HG02973 (cell line): ENCODE data around the gene C1orf159.
"Not testable (repeated sequence)": the region's sequence is repeated elsewhere in the genome, so short reads cannot be mapped to it uniquely, and the experiment has no call there.

ENCODE experiments used
- ATAC-seq: cut with Tn5 transposase; IDR thresholded peaks from one replicate; pipeline ENCODE4 v1.9.1; 2021; ENCODE audit warnings: moderate library complexity; ENCODE audit not compliant: unreplicated experiment

The C1orf159 gene

GRCh38 chr1:1115786-1116700 lies at the start of gene C1orf159:
TSS of gene C1orf159 (minus strand) at chr1:1116089. CDS start at chr1:1091543, 24,546 bp downstream.
- ATAC-seq = peak; percentile 90

DNA sequence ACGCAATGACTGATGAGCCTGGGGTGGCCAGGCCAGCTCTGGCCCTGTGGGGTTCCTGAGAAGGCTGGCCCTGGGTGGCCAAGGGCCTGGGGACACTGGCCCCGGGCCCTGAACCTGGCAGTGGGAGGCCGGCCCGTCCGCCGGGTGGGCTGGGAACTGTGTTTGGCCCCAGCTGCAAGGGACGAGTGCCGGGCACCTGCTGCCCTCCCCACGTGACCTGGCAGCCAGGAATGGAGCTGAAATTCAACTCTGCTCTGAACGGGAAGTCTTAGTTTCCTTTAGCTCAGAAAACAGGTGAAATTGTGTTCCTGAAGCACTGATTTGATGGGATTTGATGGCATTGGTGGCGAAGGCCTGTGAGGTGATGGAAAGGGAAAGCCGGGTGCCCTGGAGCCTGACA lies 49.6 kb upstream of the C1orf159 start:
- no peak for ATAC-seq

DNA sequence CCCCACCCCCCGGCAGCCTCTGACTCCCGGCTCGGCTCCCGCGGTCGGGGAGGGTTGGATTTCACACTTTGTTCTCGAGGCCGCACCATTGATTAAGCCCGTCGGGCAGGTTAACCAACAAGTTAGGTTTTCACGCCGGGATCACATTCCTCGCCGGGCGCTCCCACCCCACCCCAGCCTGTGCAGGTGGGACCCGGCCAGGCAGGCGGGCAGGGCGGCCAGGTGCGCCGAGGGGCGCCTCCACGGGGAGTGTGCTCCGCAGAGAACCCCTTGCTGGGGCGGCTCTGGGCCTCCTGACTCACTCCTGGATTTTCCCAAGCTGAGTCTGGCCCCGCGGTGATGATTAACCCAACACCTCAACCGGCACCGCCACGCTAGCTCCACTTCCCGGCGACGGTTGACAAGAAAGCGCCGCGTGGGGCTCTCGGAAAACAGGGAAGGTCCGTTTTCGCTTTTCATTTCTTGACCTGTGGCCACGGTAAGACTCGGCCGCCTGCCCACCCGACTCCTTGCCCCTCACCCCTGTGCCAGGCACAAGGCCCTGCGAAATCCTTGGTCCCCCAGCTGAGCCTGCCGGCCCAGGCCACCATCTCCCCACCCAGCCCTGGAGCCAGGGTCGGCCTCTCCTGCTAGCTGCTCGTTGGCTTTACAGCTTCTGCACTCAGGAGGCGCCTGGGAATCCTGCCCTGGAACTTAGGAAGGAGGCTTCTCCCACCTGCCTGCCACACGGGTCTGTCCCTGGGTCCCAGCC lies 49.0 kb upstream of the C1orf159 start:
- no peak for ATAC-seq

DNA sequence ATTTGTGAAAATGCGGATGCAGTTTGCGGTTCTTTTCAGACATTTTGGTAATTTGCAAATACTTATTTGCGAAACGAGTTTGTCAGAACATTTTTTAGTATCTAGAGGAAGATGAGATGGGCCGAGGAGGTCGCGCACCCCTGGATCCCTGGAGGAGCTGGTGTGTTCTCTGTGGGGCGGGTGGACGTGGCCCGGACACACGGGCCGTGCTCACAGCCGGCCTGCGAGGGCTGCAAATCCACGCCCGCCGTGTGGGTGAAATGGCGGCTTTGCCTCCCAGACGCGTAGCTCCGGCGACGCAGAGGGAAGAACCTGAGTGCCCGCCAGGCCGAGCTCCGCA lies 48.4 kb upstream of the C1orf159 start:
- no peak for ATAC-seq

DNA sequence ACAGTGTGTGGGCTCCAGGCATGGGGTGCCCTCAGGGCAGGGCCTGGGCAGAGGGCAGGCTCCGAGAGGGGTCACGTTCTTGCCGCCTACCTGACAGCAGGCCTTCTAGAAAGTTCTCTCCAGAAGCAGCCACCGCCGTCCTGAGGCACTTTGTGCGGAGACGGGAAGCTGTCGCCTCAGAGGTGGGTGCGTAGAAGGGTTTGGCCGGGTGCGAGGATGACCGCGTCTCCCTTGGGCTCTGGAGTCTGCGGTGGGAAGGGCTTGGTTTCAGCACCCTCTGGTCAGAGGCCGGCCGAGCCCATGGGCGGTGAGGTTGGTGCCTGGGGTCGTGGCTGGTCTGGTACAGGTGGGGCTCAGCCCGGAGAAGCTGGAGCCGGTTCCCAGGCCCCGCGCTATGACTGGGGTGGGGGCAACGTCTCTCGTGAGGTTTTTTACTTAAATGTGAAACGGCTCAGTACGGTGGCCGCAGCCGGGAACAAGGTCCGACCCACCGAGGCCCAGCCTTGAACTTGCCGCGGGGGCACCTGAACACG lies 47.7 kb upstream of the C1orf159 start:
- no peak for ATAC-seq

DNA sequence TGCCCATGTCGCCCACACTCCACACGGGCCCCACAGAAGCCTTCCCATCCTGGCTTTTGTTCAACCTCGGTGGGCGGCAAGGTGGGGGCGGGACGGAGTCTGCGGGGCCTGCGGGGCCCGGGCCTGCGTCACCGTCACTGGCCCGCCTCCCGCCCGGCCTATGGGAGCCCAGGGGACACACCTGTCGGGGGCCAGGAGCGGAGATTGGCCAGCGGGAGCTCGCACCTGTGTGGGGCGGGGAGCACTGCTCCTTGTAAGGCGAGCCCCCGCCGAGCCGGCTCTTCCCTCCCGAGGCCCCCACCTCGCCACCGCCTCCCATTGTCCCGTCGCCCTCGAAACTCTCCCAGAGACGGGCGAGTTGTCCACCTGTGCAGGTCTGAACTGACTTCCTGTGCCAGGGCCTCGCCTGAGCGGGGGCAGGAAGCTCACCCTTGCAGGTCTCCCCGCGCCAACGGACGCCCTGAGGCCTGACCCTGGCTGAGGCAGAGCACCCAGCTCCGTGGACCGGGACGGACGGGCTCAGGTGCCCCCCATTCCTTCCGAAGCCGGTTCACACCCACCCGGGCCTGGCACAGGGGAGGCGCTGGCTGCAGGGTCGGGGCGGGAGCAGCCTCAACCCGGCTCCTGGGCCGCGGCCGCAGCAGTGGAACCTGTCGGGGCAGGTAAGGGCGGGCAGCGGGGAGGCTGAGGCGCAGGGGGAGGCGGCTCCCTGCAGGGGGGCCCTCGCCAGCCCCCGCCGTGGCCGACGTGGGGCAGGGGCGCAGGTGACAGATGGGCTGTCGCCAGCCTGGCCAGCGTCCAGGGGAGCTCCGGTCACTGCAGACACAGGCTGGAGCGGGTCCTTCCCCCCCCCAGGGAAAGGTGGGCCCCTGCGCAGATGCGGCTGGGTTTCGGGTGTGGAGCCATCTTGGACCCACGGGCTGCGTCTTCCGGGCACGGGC lies 47.0 kb upstream of the C1orf159 start:
- no peak for ATAC-seq

DNA sequence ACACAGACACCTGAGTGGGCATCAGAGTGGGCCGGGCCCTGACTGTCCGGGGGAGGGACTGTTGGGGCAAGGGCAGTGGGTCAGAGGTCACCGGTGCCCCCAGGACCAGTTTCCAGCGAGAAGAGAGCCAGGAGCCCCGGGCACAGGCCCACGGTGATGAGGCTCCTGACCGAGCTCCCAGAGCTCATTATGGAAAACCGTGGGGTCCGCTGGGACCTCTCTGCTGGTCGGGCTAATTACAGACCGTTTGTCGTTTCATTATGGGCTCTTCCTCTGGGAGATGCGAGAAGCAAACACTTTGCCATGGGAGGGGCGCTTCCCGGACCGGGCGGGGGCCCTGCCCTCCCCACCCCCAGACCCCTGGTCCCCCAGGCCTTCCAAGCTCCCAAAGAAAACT lies 45.8 kb upstream of the C1orf159 start:
- no peak for ATAC-seq

DNA sequence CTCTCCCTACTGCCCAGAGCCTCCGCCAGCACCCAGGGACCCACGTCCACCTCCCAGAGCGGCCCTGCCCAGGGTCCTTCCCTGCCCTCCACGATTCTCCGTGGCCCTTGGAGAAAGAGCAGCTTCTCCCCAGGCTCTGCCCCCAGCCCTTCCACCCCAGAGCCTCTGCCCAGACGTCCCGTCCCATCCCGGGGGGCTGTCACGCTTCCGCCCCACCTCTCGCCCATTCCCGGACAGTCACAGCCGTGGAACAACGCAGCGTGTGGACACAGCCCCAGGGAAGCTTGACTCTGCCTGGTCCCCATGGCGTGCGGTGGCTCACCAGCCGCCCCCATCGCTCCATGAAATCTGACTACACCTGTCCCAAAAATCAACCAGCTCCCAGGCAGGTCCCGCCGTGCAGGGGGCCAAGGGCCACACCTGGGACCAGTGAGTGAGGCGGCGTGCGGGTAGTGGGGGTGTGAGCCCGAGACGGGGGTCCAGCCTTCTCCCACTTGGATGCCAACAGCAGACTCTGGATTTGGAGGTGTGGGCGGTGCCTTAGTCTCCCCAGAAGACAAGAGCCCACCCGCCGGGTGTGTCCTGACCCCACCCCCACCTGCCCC lies 45.3 kb upstream of the C1orf159 start:
- ATAC-seq = no peak

DNA sequence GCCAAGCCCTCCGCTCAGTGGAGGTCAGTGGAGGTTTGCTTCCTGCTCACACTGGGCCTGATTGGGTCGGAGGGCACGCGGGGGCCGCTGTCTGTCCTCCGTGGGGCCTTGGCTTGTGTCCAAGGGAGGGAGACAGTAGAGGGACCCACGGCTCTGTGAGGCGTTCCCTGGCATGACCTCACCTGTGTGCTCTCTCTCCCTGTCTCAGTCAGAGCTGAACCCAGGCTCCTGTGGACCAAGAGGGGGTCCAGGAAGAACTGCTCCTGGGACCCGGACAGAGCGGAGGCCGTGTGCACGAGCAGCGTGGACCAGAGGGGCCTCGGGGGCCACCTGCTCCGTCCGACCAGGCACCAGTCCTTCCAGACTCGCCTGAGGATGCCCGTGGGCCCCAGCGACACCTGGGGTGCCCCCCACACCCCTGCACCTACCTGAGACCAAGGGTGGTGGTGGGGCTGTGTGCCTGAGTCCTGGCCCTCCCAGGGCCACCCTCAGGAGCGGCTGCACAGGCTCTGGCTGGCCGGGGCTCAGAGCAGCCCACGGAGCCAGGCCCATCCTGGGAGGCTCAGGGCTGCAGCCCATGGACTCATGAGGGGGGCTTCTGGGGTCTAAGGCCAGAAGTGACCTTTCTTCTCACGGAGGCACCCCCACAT lies 44.5 kb upstream of the C1orf159 start:
- no peak for ATAC-seq

DNA sequence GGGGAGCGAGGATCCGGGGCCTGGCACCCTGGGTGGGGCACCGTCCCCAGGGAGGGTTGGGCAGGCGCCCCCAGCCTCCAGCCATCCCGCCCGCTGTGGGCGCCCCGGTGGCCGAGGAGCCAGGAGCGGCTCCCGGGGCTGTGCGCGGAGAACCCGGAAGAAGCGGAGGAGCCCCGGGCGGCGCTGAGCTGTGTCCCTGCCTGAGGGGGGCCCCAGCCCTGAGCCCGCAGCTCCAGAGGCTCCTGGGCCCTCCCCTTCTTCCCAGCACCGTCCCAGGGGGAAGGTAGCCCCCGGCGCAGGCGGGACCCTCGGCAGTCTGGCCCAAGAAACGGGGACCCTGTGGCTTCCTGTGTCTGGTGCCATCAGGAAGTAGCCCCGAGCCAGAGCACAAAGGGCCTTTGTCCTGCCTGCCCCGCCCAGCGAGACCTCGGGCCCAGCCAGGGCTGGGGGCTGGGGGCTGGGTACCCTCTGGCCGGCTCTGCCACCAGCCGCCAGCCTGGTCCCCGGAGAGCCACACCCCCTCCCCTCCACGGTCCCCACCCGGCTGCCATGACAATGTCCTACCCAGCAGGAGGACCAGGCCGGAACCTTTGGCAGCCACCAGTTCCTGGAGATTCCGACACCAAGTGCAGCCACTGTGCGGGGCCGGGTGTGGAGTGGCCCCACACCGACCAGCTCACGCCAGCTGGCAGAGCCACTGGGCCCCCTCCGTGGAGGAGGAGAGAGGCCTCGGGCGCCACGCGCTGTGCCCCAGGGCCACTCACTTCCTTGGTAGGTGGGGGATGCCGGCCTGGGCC lies 42.2 kb upstream of the C1orf159 start:
- ATAC-seq = peak; percentile 34

DNA sequence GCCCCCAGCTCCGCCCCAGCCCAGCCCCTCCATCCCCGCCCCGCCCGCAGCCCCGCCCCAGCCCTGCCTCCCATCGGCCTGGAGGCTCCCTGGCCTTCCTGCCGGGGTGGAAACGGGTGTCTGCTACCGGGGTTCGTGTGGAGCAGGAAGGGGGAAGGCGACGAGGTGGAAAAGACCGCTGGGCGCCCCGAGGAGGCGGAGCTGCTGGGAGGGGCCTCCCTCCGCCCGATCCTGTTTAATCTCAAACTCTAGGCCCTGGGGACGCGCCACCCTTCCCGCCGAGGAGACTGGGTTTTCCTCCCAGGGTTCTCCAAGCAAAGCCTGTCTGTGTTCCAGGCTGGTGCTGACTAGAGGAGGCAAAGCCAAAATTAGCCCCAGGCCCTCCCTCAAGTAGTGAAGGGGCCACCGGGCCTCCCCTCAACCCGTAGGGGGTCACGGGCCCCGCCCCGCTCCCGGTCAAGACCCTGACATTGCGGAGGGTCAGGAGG lies 41.6 kb upstream of the C1orf159 start:
- ATAC-seq = peak; percentile 50

GRCh38 chr1:1157033-1157365 lies 41.1 kb upstream of the C1orf159 start:
- ATAC-seq = no peak

DNA sequence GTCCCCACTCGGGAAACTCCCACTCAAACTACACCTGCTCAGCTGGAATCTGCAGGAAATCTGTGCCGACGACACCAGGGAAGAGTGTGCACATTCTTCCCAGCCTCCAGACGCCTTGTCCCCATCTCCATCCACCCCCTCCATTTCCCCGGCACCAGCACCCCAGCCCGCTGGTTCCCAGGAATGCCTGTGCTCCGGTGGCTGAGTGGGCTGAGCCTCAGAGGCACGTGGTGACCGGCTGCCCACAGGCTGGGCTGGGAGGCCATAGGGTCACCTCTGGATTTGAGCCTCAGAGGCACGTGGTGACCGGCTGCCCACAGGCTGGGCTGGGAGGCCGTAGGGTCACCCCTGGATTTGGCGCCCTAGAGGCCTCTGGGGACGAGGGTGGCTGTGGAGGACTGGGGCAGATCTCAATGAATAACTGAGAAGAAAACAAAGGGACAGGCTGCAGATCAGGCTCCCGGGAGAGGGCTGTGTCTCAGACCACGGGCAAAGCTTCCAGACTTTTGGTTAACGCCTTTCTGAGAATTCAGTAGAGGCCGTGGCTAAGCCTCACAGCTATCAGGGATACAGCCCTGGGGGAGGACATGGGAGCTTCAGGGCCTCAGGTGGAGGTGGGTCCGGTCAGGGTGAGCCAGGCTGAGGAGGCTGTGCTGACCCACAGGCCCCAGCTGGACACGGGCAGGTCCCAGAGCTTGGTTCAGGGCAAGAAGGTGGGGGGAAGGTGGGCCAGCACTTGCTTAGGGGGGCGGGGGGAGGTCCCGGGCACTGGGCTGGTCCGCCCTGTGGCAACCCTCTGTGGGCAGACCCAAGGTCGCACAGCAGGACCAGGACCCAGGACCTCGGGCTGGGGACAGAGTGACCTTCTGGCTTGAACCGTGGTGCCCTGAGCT lies 40.5 kb upstream of the C1orf159 start:
- ATAC-seq = no peak

- ATAC-seq = no peak
Measured at GRCh38 chr1:1155258-1155657, 39.4 kb upstream of the C1orf159 start.

DNA sequence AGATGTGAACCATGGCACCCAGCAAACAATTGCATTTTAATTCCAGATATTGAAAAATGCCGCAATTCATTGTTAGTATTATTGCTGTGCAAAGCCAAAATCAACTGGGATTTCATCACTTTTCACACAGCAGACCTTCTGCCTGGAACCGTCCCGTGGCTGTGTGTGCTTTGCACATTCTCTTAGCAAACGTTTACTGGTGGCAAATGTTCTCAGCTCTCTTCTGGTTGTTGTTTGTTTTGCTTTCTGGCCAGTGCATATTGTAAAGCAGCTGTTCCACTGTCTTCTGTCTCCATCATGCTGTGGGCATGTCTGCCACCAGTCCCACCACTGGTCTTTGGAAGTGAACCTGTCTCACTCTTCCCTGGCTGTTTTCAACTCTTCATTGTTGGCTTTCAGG lies 38.0 kb upstream of the C1orf159 start:
- no peak for ATAC-seq

- not testable (repeated sequence) for ATAC-seq
Measured at GRCh38 chr1:1153215-1153614, 37.3 kb upstream of the C1orf159 start.

DNA sequence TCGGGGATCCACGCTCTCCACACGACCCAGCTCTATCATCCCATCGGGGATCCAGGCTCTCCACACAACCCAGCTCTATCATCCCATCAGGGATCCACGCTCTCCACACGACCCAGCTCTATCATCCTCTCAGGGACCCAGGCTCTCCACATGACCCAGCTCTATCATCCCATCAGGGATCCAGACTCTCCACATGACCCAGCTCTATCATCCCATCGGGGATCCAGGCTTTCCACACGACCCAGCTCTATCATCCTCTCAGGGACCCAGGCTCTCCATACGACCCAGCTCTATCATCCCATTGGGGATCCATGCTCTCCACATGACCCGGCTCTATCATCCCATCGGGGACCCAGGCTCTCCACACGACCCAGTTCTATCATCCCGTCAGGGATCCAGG lies 36.5 kb upstream of the C1orf159 start:
- ATAC-seq = not testable (repeated sequence)

GRCh38 chr1:1151306-1151705 lies 35.4 kb upstream of the C1orf159 start:
- ATAC-seq = no peak
